ENCODE measurements around the gene IL3.

Gene IL3

GRCh38 chr5:132065951-132066701 is 5.7 kb downstream of the IL3 start:
- in situ Hi-C loops (cut with MboI; ENCODE audit: low pct_unique_long_range_greater_than_20kb, low sequenced_read_pairs), result loop anchor here (25.0 kb wide), 1 partner anchor 446 kb away; no protein-coding TSS in a partner anchor
- no peak for DNase-seq

GRCh38 chr5:132066871-132067270 is 6.4 kb downstream of the IL3 start:
- no peak for DNase-seq
- in situ Hi-C loops (cut with MboI; ENCODE audit: low pct_unique_long_range_greater_than_20kb, low sequenced_read_pairs), result loop anchor here (25.0 kb wide), 1 partner anchor 445 kb away; no protein-coding TSS in a partner anchor

GRCh38 chr5:132067451-132067850 is 7.0 kb downstream of the IL3 start:
- no peak for DNase-seq
- in situ Hi-C loops (cut with MboI; ENCODE audit: low pct_unique_long_range_greater_than_20kb, low sequenced_read_pairs), result loop anchor here (25.0 kb wide), 1 partner anchor 445 kb away; no protein-coding TSS in a partner anchor

GRCh38 chr5:132067941-132068808 is 7.7 kb downstream of the IL3 start:
- in situ Hi-C loops (cut with MboI; ENCODE audit: low pct_unique_long_range_greater_than_20kb, low sequenced_read_pairs), result loop anchor here (25.0 kb wide), 1 partner anchor 444 kb away; no protein-coding TSS in a partner anchor

GRCh38 chr5:132069561-132069960 is 9.1 kb downstream of the IL3 start:
- peak; percentile 62 for DNase-seq
- in situ Hi-C loops (cut with MboI; ENCODE audit: low pct_unique_long_range_greater_than_20kb, low sequenced_read_pairs), result loop anchor here (25.0 kb wide), 1 partner anchor 443 kb away; no protein-coding TSS in a partner anchor

More at GRCh38 chr5:132067941-132068808, 7.7 kb downstream of the IL3 start:
- DNase-seq, result no peak

GRCh38 chr5:132069994-132070393 is 9.5 kb downstream of the IL3 start:
- no peak for DNase-seq
- in situ Hi-C loops (cut with MboI; ENCODE audit: low pct_unique_long_range_greater_than_20kb, low sequenced_read_pairs), result loop anchor here (25.0 kb wide), 1 partner anchor 442 kb away; no protein-coding TSS in a partner anchor

GRCh38 chr5:132070460-132071337 is 10.2 kb downstream of the IL3 start:
- in situ Hi-C loops (cut with MboI; ENCODE audit: low pct_unique_long_range_greater_than_20kb, low sequenced_read_pairs), result loop anchor here (25.0 kb wide), 1 partner anchor 442 kb away; no protein-coding TSS in a partner anchor
- no peak for DNase-seq

GRCh38 chr5:132071338-132071707 is 10.9 kb downstream of the IL3 start:
- in situ Hi-C loops (cut with MboI; ENCODE audit: low pct_unique_long_range_greater_than_20kb, low sequenced_read_pairs), result loop anchor here (25.0 kb wide), 1 partner anchor 441 kb away; no protein-coding TSS in a partner anchor
- no peak for DNase-seq

GRCh38 chr5:132072070-132072469 is 11.6 kb downstream of the IL3 start:
- in situ Hi-C loops (cut with MboI; ENCODE audit: low pct_unique_long_range_greater_than_20kb, low sequenced_read_pairs), result loop anchor here (25.0 kb wide), 1 partner anchor 440 kb away; no protein-coding TSS in a partner anchor
- DNase-seq, result no peak

GRCh38 chr5:132072528-132072927 is 12.1 kb downstream of the IL3 start:
- no peak for DNase-seq
- in situ Hi-C loops (cut with MboI; ENCODE audit: low pct_unique_long_range_greater_than_20kb, low sequenced_read_pairs), result loop anchor here (25.0 kb wide), 1 partner anchor 440 kb away; no protein-coding TSS in a partner anchor

GRCh38 chr5:132073231-132074013 is 13.0 kb downstream of the IL3 start, which contains the start of gene CSF2:
CSF2 (plus strand) TSS chr5:132073789; CDS start chr5:132073824, 35 bp downstream.
- DNase-seq, result no peak
- in situ Hi-C loops (cut with MboI; ENCODE audit: low pct_unique_long_range_greater_than_20kb, low sequenced_read_pairs), result loop anchor here (25.0 kb wide), 1 partner anchor 439 kb away; no protein-coding TSS in a partner anchor

GRCh38 chr5:132074091-132074771 is 13.8 kb downstream of the IL3 start:
- no peak for DNase-seq
- in situ Hi-C loops (cut with MboI; ENCODE audit: low pct_unique_long_range_greater_than_20kb, low sequenced_read_pairs), result loop anchor here (25.0 kb wide), 1 partner anchor 438 kb away; no protein-coding TSS in a partner anchor

GRCh38 chr5:132074772-132075718 is 14.6 kb downstream of the IL3 start:
- in situ Hi-C loops (cut with MboI; ENCODE audit: low pct_unique_long_range_greater_than_20kb, low sequenced_read_pairs), result loop anchor here (25.0 kb wide), 1 partner anchor 437 kb away; no protein-coding TSS in a partner anchor
- DNase-seq, result no peak

- in situ Hi-C loops (cut with MboI; ENCODE audit: low pct_unique_long_range_greater_than_20kb, low sequenced_read_pairs), result no loop called here
- DNase-seq, result no peak
Measured at GRCh38 chr5:132075719-132076077, 15.2 kb downstream of the IL3 start.

GRCh38 chr5:132076202-132076830 is 15.9 kb downstream of the IL3 start:
- in situ Hi-C loops (cut with MboI; ENCODE audit: low pct_unique_long_range_greater_than_20kb, low sequenced_read_pairs), result no loop called here
- no peak for DNase-seq

- DNase-seq, result no peak
- in situ Hi-C loops (cut with MboI; ENCODE audit: low pct_unique_long_range_greater_than_20kb, low sequenced_read_pairs), result no loop called here
Measured at GRCh38 chr5:132076983-132077382, 16.5 kb downstream of the IL3 start.

Data from KBM-7 (cell line).